ENCODE measurements around the gene RPIA.
"Not testable (repeated sequence)": the region's sequence is repeated elsewhere in the genome, so short reads cannot be mapped to it uniquely, and the experiment has no call there.

Gene RPIA

DNA sequence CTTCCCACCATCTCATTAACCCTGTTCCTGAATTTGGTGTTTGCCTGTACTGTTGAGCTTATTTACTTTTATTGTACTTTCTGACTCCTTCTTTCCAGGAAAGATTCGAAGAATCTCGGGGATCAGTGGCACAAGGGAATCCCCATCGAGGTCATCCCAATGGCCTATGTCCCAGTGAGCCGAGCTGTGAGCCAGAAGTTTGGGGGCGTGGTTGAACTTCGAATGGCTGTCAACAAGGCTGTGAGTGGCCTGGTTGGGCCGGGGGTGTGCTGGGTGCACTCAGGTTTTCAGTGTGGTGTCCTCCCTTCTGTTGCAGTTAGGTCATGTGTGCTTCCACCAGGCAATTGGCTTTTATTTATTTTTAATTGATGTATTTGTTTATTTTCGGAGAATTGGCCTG lies 45.0 kb downstream of the RPIA start:
- DNase-seq: no peak

GRCh38 chr2:88737385-88737784 lies 45.9 kb downstream of the RPIA start:
- DNase-seq: no peak

DNA sequence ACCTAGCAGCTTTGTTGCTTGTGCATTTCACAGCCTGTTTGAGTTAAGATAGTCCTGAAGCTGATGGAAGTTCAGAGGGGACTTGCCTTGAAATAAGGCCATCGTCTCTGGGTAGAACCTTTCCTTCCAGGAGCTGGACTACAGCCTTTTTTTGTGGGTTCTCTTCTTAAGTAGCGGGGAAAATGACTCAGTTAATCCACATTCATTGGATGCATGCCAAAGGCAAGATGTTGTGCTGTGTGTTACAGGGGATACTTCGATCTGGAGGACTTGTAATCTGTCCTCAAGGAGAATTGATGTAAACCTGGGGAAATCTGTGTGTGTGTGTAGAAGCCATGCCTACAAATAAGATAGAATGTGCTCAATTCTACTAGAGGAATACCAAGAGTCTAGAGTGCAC lies 46.8 kb downstream of the RPIA start:
- DNase-seq: no peak

GRCh38 chr2:88739985-88740600 lies 48.6 kb downstream of the RPIA start:
- DNase-seq: peak; percentile 71 to 82

DNA sequence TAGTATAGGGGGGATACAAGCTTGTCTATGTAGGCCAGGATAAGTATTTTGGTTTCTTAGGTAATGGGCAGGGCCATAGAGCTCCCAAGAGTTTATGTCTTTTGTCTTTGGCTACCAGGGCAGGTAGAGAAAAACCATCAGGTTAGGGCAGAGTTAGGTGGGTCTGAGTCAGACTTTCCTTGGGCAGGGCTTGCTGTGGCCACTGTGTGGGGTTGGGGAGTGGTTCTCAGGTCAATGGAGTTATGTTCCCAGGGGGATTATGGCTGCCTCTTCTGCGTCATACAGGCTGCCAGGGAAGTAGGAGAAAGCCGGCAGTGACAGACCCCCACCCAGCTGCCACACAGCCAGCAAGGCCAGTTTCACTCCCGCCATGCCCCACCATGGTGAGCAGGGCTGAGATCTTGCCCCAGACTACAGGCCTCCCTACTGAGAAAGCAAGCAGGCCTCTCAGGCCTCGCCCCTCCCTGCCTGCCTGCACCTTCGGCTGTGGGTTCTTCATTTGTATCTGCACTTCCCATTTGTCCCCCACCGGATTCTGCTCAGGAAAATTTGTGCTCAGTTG lies 55.5 kb downstream of the RPIA start:
- peak; percentile 34 to 41 for DNase-seq

- DNase-seq: peak in 1 of 2 experiments; percentile 8
These were observed 56.5 kb downstream of the RPIA start for GRCh38 chr2:88747990-88748389.

GRCh38 chr2:88751768-88752167 lies 60.3 kb downstream of the RPIA start:
- no peak for DNase-seq

DNA sequence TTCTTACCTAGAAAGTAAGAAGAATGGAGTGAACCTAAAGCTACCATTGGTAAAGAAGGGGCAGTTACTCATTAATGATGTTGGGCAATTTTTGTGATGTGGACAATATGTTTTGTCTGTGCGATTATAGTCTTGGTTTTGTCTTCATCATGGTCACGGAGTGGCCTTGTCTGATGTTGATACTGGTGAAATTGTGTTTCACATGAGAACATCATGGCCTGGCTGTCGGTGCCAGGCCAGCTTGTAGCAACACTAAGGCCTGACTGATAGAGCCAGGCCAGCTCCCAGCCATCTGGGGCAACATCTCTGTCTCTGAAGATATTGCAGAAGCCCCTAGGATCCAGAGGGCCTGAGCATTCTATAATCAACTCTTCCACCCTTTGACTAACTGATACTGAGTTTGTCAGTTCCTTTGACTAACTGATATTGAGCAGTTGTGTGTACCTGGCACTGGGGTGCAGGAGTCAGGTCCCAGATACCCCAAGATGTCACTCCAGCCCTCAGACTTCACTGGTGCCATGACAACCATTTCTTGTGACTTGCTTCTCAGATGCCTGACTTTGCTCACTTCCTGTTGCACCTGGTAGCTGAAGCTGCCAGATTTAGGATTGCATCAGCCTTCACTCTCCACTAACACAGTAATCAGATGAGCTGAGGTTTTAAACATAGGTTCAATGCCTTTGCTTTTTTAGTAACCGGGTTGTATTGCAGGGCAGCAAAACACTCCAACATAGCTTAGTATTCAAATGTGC lies 62.5 kb downstream of the RPIA start:
- DNase-seq: no peak

DNA sequence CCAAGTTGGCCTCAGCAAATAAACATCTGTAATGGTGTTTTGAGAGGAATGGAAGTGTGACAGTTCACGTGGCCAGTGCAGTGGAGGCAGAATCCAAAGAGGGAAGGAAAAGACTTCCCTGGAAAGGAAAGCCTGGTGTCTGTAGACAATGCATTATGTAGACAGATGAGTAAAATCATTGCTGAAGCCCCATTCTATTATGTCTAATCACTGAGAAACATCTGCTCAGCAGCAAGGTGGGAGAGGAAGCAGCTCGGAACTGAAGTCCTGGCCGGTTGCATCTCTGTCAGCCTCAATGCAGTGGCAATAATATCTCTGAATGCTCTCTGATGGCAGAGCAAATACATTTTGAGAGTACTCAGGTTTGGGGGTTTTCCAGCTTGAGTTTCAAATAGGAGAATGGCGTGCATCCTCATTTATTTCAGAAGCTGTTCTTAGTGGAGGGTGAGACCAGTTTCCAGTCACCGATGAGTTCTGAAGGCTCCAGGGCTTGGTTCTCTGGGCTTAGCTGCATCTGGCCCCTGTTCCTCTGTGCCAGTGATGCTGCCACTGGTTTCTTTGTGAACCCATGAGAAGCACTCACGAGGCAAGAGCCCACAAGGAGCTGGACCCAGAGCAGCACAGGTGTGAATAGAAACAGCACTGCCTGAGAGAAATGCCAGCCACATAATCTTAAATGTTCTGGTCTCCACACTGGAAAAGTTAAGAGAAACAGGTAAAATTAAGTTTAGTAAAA lies 63.3 kb downstream of the RPIA start:
- DNase-seq: no peak

- no peak for DNase-seq
These were observed 64.4 kb downstream of the RPIA start for GRCh38 chr2:88755836-88756235.

DNA sequence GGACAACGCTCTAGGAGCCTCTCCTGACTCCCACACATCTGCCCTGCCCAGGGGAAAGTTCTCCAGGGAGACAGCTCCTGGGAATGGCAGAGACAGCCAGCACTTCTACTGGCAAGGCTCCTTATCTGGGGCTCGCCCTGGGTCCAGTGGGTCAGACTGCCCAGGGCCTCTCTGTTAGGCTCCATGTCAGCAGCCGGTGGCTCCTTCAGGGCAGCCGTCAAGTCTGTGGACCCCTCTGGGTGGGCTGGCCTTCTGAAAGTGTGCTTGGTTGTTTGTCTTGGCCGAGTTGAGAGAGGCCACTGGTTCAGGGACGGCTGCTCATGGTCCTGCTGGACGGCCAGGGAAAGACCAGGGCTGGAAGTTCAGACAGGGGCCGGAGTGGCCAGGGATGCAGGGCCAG lies 65.6 kb downstream of the RPIA start:
- DNase-seq: no peak

DNA sequence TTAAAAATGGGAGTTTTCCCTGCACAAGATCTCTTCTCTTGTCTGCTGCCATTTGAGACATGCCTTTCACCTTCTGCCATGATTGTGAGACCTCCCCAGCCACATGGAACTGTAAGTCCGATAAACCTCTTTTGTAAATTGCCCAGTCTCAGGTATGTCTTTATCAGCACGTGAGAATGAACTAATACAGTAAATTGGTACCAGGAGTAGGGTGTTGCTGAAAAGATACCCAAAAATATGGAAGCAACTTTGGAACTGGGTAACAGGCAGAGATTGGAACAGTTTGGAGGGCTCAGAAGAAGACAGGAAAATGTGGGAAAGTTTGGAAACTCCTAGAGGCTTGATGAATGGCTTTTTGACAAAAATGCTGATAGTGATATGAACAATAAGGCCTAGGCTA lies 67.2 kb downstream of the RPIA start:
- not testable (repeated sequence) for DNase-seq

DNA sequence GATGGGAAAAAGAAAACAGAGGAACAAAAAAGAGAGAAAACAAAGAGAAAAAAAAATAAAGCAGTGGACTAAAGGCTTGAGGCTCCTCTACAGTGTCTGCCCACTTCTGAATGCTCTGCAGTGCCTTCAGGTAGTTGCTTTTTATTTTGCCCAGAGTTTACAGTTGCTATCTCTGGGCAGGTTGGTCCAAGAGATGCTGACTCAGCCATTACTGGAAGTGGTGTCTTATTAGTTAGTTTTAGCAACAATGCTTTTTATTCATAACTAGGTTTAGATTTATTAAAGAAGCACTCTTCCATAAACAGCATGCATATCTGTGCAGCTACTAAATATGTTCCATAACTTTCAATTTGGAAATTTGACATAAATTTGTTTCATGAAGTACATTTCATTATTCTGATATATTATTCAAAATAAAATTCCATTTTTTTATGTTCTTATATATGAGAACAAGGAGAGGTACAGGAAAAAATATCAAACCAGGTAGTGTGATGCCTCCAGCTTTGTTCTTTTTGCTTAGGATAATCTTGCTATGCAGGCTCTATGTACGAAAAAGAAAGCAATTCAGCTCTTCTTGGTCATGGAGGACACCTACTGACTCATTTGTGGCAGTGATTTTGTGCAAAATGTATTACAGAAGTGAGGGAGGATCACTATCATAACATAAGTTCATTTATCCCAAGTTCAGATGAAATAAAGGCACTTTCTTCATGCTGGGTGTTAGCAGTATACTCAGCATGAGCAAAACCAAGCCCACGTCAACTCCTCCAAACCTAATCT lies 69.5 kb downstream of the RPIA start:
- DNase-seq: no peak

DNA sequence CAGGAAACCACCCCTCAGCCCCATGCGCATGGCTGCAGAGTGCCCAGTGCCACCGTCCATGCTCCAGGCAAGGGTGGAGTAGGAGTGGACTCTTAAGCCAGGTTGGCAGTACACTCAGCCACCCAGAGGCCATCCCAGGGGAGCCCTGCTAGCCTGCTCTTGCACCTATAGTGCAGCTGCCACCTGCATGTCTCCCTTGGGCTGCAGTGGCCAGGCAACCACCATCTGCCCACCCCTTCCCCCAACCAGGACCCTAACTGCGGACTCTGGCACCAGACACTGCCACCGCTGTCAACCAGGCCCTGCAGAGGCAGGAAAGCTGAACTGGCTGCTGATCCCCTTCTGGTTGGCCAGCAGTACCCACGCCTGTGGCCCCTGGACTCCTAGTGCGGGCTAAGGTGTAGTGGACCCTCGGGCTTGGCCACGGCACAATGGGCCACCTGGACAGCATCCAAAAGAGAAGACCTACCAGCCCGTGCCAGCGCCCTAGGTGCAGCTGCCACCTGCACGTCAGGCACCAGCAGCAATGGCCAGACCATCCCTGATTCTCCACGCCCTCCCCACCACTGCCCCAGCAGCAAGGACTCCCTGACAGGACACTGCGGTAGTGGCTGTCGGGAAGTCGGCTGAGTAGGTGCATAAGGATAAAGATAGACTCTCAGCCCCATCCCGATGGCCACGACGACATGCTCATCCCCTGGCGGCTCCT lies 72.8 kb downstream of the RPIA start:
- DNase-seq: no peak

- no peak for DNase-seq
These were observed 73.3 kb downstream of the RPIA start for GRCh38 chr2:88764850-88765153.

- peak; percentile 19 to 42 for DNase-seq
These were observed 73.8 kb downstream of the RPIA start for GRCh38 chr2:88765154-88765888.

DNA sequence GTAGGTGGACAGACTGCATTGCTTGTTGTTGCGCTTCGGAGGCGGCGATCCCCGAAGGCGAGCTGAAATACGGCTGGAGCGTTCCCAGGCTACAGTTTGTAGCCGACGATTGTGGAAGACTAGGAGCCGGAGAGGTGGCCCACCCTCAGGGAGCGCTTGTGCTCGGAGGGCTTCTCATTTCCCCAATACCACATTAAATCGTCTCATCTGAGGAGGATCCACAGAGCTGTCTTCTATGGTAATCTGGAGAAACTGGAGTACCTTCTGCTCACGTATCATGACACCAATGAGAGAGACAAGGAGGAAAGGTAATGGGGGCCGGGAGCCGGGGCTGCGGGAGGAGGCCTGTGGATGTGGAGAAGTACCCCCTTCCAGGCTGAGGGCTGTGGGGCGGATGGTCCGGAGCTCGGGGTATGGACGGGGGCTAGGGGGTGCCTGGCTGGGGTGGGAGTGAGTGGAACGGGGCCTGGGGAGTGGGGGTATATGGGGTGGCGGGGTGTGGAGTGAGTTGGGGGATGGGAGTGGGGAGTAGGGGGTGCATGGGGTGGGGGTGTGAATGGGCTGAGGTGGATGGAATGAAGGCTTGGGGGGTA lies 74.5 kb downstream of the RPIA start:
- not testable (repeated sequence) for DNase-seq

- no peak for DNase-seq
These were observed 78.5 kb downstream of the RPIA start for GRCh38 chr2:88770016-88770415.

- DNase-seq: not testable (repeated sequence)
These were observed 82.0 kb downstream of the RPIA start for GRCh38 chr2:88773233-88774028.

GRCh38 chr2:88789213-88789612 lies 97.7 kb downstream of the RPIA start:
- DNase-seq: not testable (repeated sequence)
